B cell (primary cell): ENCODE data around the gene SSBP2. TPM values are rescaled to one million over a fixed set of nuclear protein-coding genes. Genes with fewer than 3 reads are reported as not detected.

ENCODE experiments used
- ATAC-seq: fragments of 200-7000 bp; cut with Tn5 transposase; one replicate; pipeline ENCODE4 v1.10.0; 2021; ENCODE audit warnings: low read depth, mild to moderate bottlenecking, moderate number of reproducible peaks, moderate library complexity
- CTCF ChIA-PET: fragments of 350-600 bp; sonication (Branson Sonifier 250); formaldehyde crosslinking; loops from one replicate; lab custom pipeline; 2021; ENCODE audit warnings: antibody characterized with exemption, inconsistent platforms; lab: Charles Lee
- POLR2A ChIA-PET: fragments of 350-600 bp; sonication (Branson Sonifier 250); formaldehyde crosslinking; loops from one replicate; lab custom pipeline; 2021; ENCODE audit warnings: antibody characterized with exemption; lab: Charles Lee
- DNase-seq: peaks from one replicate; pipeline ENCODE4 v3.0.0; 2013
- H2AFZ ChIP-seq: 2 replicates; pipeline ENCODE4 v1.6.1; 2012; ENCODE audit warnings: mild to moderate bottlenecking, low read depth, low read length; ENCODE audit not compliant: insufficient read depth, poor library complexity, severe bottlenecking
- H3K27ac ChIP-seq, 2 donors: 1 replicate in 1 of 2; 2 replicates in 1 of 2; pipeline ENCODE4 v1.5.1; 2012 to 2013; ENCODE audit warnings: low read length in 2 of 2, mild to moderate bottlenecking in 2 of 2, moderate library complexity in 1 of 2
- H3K27me3 ChIP-seq, 4 experiments: fragments of 200-600 bp in 1 of 4; sonication (generic) in 1 of 4; replicated peaks in 1 of 4; 1 replicate in 2 of 4; 2 replicates in 2 of 4; pipeline versions ENCODE4 v1.6.1 to v1.7.0; 2013 to 2016; ENCODE audit warnings: low read length in 3 of 4, mild to moderate bottlenecking in 2 of 4, mixed read lengths in 1 of 4, moderate library complexity in 1 of 4; ENCODE audit not compliant: insufficient read depth in 4 of 4, control insufficient read depth in 3 of 4; ENCODE audit errors: control extremely low read depth in 1 of 4
- H3K36me3 ChIP-seq, 2 experiments: replicated peaks in 1 of 2; 1 replicate in 1 of 2; 2 replicates in 1 of 2; pipeline versions ENCODE4 v1.6.1 to v1.7.1; 2013; ENCODE audit warnings: low read length in 1 of 2; ENCODE audit not compliant: insufficient read depth in 2 of 2, control insufficient read depth in 1 of 2; ENCODE audit errors: control extremely low read depth in 1 of 2, extremely low read depth in 1 of 2
- H3K4me1 ChIP-seq, 2 donors: fragments of 200-600 bp in 1 of 2; sonication (generic) in 1 of 2; 1 replicate in 1 of 2; 2 replicates in 1 of 2; pipeline versions ENCODE4 v1.5.1 to v1.6.1; 2013 to 2017; ENCODE audit warnings: low read length in 2 of 2; ENCODE audit not compliant: control insufficient read depth in 2 of 2, insufficient read depth in 2 of 2
- H3K4me2 ChIP-seq: replicated peaks from 2 replicates; pipeline ENCODE3; 2012; ENCODE audit warnings: mild to moderate bottlenecking, low read depth, low read length; ENCODE audit not compliant: poor library complexity, severe bottlenecking
- H3K4me3 ChIP-seq, 5 experiments: fragments of 200-600 bp in 1 of 5; sonication (generic) in 1 of 5; 1 replicate in 3 of 5; 2 replicates in 2 of 5; pipeline versions ENCODE4 v1.5.1 to v1.7.0; 2011 to 2016; ENCODE audit warnings: low read length in 4 of 5, mild to moderate bottlenecking in 4 of 5, low read depth in 2 of 5, control low read depth in 1 of 5, moderate library complexity in 1 of 5; ENCODE audit not compliant: insufficient read depth in 1 of 5; ENCODE audit errors: control extremely low read depth in 1 of 5, extremely low read depth in 1 of 5
- H3K79me2 ChIP-seq: fragments of 200-600 bp; sonication (generic); one replicate; pipeline ENCODE4 v1.6.0; 2016; ENCODE audit warnings: low read length; ENCODE audit not compliant: control insufficient read depth, insufficient read depth
- H3K9ac ChIP-seq: fragments of 200-600 bp; sonication (generic); 2 replicates; pipeline ENCODE4 v1.6.1; 2017; ENCODE audit warnings: mild to moderate bottlenecking, low read length, moderate library complexity
- H3K9me3 ChIP-seq, 3 donors: one replicate each; pipeline versions ENCODE4 v1.6.1 to v1.7.1; 2013; ENCODE audit warnings: low read length in 2 of 3; ENCODE audit not compliant: control insufficient read depth in 2 of 3, insufficient read depth in 1 of 3; ENCODE audit errors: control extremely low read depth in 1 of 3
- H4K20me1 ChIP-seq: 2 replicates; pipeline ENCODE4 v1.6.0; 2012; ENCODE audit warnings: mild to moderate bottlenecking, low read length; ENCODE audit not compliant: insufficient read depth, control insufficient read depth, poor library complexity, severe bottlenecking
- H3K27ac Mint-ChIP-seq: one replicate; pipeline ENCODE4 v1.8.0; 2021; ENCODE audit warnings: mixed read lengths
- H3K27me3 Mint-ChIP-seq: one replicate; pipeline ENCODE4 v1.8.0; 2021; ENCODE audit warnings: mixed read lengths
- H3K4me1 Mint-ChIP-seq: one replicate; pipeline ENCODE4 v1.8.0; 2021; ENCODE audit warnings: mixed read lengths
- H3K4me3 Mint-ChIP-seq: one replicate; pipeline ENCODE4 v1.8.0; 2021; ENCODE audit warnings: mixed read lengths
- H3K9me3 Mint-ChIP-seq: one replicate; pipeline ENCODE4 v1.8.0; 2022; ENCODE audit warnings: mixed read lengths; ENCODE audit not compliant: insufficient read depth
- CTCF ChIP-seq: fragments of 200-600 bp; IDR thresholded peaks from one replicate; pipeline ENCODE4 v1.8.0; 2022; ENCODE audit warnings: antibody characterized with exemption, mild to moderate bottlenecking
- EZH2 ChIP-seq: IDR thresholded peaks from 2 replicates; pipeline ENCODE4 v1.6.1; 2012; ENCODE audit warnings: borderline replicate concordance, low read depth, mild to moderate bottlenecking, moderate library complexity, low read length; ENCODE audit not compliant: insufficient read depth, poor library complexity, severe bottlenecking
- WGBS: methylation state at CpG from one replicate; pipeline ENCODE4 v1.1.5; 2013; ENCODE audit warnings: missing lambda C conversion rate; ENCODE audit not compliant: insufficient coverage; 5-methylcytosine and 5-hydroxymethylcytosine counted together
- intact Hi-C: fragments of 100-400 bp; cut with micrococcal nuclease; formaldehyde crosslinking; loops from one replicate; pipeline ENCODE4 v1.10.0; 2022
- polyA plus RNA-seq: library from polyadenylated mRNA; depleted of rRNA; stranded (reverse); fragments of >200 nt; gene quantifications from 2 replicates; pipeline ENCODE4 v1.2.3, GENCODE V29; 2012
- total RNA-seq, 2 donors: library from RNA; stranded (reverse); fragments of 120-200 nt in 1 of 2; gene quantifications; 1 replicate in 1 of 2; 2 replicates in 1 of 2; pipeline versions ENCODE4 v1.2.3 to v1.2.4, GENCODE V29; 2013 to 2022

The SSBP2 gene
- total and polyA plus RNA-seq, 2 donors (not counting 1 experiment from before 2014, with no cell fraction given), result 40.9 to 49.6 TPM

- H3K9me3 Mint-ChIP-seq, result peaks cover 5% of the 10 kb centered on the region
- DNase-seq (no peak), ATAC-seq (no peak)
- no peak overlapping the region for H3K4me2 ChIP-seq
- peaks cover 0 to 2% of the 10 kb centered on the region in 2 experiments for H3K36me3 ChIP-seq
- peaks cover 2 to 8% (median 7%) of the 10 kb centered on the region in 3 donors for H3K9me3 ChIP-seq
- H3K27ac ChIP-seq, result no peak overlapping the region
- TF ChIP-seq CTCF (no peak), EZH2 (no peak)
- H3K4me3 Mint-ChIP-seq, result no peak overlapping the region
- peaks cover 0 to 3% of the 10 kb centered on the region in 2 donors for H3K4me1 ChIP-seq
- H3K4me3 ChIP-seq, result no peak overlapping the region
- peaks cover 26% of the 10 kb centered on the region for H4K20me1 ChIP-seq
- no peak overlapping the region for H3K9ac ChIP-seq
- peaks cover 81% of the 10 kb centered on the region for H3K79me2 ChIP-seq
- no peaks in the 10 kb centered on the region for H3K27me3 ChIP-seq
- no peaks in the 10 kb centered on the region for H3K27me3 Mint-ChIP-seq
- H3K27ac Mint-ChIP-seq, result no peak overlapping the region
- H2AFZ ChIP-seq, result no peak overlapping the region
- peaks cover 30% of the 10 kb centered on the region for H3K4me1 Mint-ChIP-seq
- intact Hi-C loops, result no loop called here
- ChIA-PET CTCF (no interaction called here), POLR2A (no interaction called here)
Measured at GRCh38 chr5:81700166-81700565, 50.7 kb downstream of the SSBP2 start.

- Histone ChIP-seq H3K4me3 (no peak overlapping the region), H2AFZ (no peak overlapping the region), H3K4me2 (no peak overlapping the region), H3K4me1 (peaks cover 0 to 5% of the 10 kb centered on the region in 2 donors), H3K79me2 (peaks cover 84% of the 10 kb centered on the region), H3K9me3 (peaks cover 2 to 8% (median 7%) of the 10 kb centered on the region in 3 donors), H3K36me3 (peaks cover 0 to 2% of the 10 kb centered on the region in 2 experiments), H3K27me3 (no peaks in the 10 kb centered on the region), H3K27ac (no peak overlapping the region), H3K9ac (no peak overlapping the region), H4K20me1 (peaks cover 24% of the 10 kb centered on the region)
- Mint-ChIP-seq H3K9me3 (peaks cover 5% of the 10 kb centered on the region), H3K27me3 (no peaks in the 10 kb centered on the region), H3K4me1 (peaks cover 32% of the 10 kb centered on the region), H3K4me3 (no peak overlapping the region), H3K27ac (no peak overlapping the region)
- WGBS, result 100% methylated on average over 1 of the region's 2 CpGs
- CTCF ChIA-PET, result no interaction called here
- POLR2A ChIA-PET, result no interaction called here
- TF ChIP-seq CTCF (no peak), EZH2 (no peak)
- ATAC-seq, result no peak
- intact Hi-C loops, result no loop called here
- DNase-seq, result no peak
Measured at GRCh38 chr5:81698813-81699212, 52.1 kb downstream of the SSBP2 start.
